GM21390 (cell line): Measurements from ENCODE around the gene KSR2.

ENCODE experiments used
- ATAC-seq: cut with Tn5 transposase; IDR thresholded peaks from one replicate; pipeline ENCODE4 v1.9.1; 2021; ENCODE audit not compliant: unreplicated experiment

The KSR2 gene

DNA sequence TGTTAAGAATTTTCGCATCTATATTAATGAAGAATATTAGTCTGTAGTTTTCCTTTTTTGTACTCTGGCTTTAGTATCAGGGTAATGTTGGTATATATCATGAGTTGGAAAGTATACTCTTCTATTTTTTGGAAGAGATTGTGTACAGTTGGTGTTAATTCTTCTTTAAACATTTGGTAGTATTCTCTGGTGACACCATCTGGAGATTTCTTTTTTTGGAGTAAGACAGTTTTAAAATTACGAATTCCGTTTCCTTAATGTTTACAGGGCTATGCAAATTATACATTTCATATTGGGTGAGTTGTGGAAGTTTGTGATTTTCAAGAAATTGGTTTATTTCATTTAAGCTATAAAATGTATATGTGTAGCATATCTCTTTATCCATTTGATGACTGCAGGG, 423.6 kb downstream of the KSR2 start:
- no peak for ATAC-seq

DNA sequence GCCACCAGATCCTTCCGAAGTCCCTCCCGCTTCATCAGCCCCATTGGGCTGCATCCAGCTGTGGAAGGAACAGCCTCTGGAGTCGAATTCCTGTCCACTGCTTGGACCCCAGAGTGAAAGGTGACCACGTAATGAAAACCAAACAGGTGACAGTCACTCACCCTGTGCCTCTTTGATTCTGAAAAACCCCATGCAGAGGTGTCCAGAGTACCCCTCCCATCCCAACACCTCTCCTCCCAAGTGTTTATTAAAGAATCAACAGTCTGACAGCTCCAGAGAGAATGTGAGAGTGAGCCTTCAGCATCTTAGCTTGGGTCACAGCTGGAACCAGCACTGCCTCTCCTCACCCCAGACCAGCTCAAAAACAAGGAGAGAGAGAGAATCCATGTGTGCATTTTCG, 428.8 kb downstream of the KSR2 start:
- ATAC-seq: no peak

GRCh38 chr12:117538926-117539325, 429.9 kb downstream of the KSR2 start:
- no peak for ATAC-seq

DNA sequence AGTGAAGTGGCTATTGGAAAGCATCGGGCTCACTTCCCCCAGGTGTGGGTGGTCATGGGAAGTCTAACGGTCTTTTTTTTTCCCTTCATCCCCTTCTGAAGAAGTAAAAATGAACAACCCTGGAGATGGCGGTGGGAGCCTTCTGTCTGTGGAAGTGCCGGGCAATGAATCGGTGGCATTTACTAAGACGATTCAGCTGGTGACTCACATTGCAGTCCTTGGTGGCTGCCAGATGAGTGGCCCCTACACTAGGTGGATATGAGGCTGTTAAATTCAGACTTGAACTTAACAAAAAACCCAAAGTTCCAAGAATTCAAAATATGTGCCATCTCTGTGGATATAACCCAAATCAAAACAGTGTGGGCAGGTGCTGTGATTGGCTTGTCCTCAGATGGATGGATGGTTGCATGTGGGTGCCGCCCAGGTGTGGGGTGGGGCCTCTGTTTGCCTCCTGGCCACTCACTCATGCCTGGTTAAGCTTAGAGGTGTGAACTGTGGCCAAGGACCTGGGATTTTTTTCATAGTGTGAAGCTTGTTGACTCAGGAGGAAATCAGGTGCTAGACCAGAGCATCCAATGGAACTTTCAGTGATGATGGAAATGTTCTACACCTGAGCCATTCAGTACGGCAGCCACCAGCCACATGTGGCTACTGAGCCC, 430.6 kb downstream of the KSR2 start:
- no peak for ATAC-seq

- ATAC-seq: no peak
Observed at GRCh38 chr12:117533687-117534086, 435.1 kb downstream of the KSR2 start.

DNA sequence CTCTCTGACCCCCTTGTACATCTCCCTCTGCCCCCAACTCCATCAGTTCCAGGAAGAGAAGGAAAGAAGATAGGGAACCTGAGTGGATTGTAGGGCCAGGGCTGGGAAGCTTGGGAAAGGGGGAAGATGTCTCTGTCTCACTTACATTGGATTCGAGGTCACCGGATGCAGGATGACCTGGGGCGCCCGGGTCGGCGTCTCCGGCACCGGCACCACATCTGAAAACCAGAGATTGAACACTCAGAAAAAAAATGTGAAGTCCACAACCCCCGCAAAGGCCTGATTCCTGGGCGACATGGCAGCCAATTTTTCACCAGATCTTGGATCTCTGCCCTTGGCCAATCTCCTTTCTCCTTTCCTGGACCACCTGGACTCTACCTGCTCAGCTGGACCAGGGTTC, 438.0 kb downstream of the KSR2 start:
- no peak for ATAC-seq

- ATAC-seq: no peak
Observed at GRCh38 chr12:117528538-117528937, 440.3 kb downstream of the KSR2 start.

DNA sequence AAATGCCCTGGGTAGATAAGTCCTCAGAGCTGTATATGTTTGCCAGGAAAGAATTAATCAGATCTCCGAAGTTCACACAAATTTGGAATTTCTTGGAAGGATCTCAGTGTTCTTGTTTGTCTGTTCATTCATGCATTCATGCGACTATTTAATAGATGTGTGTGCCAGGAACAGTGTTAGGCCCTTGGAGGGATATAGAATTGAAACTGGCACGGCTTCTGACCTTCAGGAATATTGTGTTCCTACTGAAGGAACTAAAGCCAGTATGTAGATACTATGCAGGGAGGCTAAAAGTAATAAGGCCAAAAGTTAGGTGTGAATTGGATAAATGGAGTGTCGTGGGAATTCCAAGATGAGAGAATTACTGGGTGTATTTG, 441.3 kb downstream of the KSR2 start:
- no peak for ATAC-seq

DNA sequence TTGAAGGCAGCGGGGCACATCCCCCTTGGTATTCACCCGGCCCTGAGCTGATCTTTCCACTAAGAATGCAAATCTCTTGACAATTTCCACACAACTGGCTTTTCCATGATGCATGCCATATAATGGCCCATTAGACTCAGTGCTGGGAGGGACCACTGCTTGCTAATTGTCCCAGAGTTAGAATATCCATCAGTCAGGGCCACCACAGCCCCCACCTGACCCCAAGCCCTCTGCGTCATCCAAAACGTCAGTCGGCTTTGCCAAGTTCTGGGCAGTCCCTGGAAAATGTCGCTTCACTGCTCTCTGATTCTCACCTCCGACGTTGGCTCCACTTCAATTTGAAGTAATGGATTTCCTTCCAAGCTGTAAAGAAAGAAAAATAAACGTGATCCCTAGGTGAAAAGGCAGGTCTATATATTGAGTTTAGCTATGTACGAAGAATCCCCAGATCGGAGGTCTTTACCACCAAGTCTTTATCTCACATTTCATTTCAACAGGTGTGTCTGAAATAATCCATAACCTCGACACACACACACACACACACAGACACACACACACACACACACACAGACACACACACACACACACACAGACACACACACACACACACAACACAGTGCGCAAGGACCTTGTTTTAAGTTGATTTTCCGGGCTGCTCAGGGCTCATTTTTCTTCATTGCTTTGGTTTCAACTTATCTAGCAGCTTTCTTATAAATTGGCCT, 441.9 kb downstream of the KSR2 start:
- ATAC-seq: no peak

DNA sequence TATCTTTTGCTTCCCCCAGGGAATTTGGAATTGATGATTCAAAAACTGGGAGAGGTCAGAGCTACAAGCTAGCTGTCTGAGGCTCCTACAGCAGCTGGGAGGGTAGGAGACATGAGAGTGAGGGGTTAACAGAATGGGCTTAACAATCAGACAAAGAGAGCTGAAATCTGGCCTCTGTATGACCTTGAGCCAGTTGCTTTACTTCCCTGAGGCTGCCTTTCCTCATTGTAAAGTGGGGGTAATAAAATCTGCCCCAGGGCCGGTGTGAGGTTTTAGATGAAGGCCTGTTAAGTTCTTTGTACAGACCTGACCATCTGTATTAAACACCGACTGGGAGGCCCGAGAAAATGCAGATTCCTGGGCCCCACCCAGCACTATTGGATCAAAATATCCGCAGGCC, 443.0 kb downstream of the KSR2 start:
- no peak for ATAC-seq

- ATAC-seq: no peak
Observed at GRCh38 chr12:117524806-117525205, 444.0 kb downstream of the KSR2 start.

- ATAC-seq: no peak
Observed at GRCh38 chr12:117523971-117524370, 444.8 kb downstream of the KSR2 start.

GRCh38 chr12:117522559-117522958, 446.2 kb downstream of the KSR2 start:
- ATAC-seq: no peak

- ATAC-seq: no peak
Observed at GRCh38 chr12:117521867-117522266, 446.9 kb downstream of the KSR2 start.

DNA sequence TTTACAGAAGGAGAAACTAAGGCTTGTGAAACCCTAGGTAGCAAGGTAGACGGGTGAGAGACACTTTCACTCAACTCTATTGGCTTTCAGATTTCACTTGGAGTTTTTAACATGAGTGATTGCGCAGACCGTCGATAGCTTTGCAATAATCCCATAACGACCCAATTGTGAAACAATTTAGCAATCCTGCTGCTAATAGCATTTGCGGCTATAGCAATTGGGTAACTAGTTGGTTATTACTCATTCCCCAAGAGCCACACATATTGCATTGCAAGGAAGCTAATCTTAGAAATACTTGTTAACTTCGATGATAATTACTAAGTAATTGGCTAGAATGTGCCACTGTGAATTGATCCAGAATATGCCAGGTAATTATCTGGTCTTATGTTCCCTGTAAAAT, 447.4 kb downstream of the KSR2 start:
- ATAC-seq: no peak

- no peak for ATAC-seq
Observed at GRCh38 chr12:117518594-117519270, 450.1 kb downstream of the KSR2 start.

DNA sequence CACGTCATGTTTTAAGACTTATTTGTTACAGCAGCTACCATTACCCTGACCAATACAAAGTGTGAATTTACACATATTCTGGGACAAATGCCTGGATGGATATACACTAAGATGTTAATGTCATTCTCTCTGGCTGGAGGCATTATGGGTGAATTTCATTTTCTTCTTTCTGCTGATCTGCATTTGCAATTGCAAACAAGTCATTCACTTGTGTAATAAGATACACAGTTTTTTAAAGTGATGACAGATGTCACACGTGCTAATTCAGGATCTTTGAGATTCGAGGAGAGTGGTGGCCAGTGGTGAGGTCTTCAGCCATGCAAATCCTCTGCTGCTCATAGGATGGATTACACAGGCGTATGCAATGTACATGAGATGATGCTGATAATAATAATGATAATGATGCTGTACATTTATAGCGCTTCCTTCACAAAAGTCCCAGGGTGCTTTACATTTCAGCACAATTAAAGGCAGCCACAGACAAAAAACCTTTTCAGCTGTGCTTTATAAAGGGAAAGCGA, 451.5 kb downstream of the KSR2 start:
- no peak for ATAC-seq

GRCh38 chr12:117516034-117516433, 452.8 kb downstream of the KSR2 start:
- no peak for ATAC-seq

DNA sequence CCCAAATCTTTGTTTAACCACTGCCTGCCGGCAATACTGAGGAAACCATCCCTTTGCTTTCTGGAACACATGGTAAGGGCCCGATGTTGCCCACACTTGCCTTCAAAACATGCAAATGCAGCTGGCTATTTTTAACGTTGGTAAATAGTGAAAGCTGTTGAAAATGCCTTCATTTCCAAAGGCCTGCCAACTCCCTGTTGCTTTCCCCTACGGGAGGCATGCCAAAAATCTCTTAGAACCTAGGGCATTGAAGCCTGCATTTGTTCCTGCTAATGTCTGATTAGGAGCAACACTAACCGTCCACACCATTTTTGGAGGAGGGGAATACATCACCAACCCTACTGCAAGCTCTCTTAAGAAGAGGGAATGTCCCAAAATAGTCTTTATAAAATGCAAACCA, 454.8 kb downstream of the KSR2 start:
- ATAC-seq: no peak

- no peak for ATAC-seq
Observed at GRCh38 chr12:117513353-117513752, 455.4 kb downstream of the KSR2 start.

DNA sequence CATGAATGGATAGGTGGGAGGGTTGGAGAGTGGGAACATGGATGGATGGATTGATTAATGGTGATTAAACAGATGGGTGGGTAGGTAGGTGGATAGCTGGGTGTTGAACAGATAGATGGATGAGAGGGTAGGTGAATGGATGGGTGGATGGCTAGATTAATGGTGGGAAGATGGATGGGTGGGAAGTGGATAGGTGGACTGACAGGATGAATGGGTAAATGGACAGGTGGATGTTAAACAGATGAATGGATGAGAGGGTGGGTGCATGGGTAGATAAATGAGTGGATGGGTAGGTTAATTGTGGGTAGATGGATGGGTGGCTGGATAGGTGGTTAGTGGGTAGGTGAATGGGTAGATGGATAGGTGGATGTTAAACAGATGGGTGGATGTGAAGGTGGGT, 460.3 kb downstream of the KSR2 start:
- ATAC-seq: no peak

DNA sequence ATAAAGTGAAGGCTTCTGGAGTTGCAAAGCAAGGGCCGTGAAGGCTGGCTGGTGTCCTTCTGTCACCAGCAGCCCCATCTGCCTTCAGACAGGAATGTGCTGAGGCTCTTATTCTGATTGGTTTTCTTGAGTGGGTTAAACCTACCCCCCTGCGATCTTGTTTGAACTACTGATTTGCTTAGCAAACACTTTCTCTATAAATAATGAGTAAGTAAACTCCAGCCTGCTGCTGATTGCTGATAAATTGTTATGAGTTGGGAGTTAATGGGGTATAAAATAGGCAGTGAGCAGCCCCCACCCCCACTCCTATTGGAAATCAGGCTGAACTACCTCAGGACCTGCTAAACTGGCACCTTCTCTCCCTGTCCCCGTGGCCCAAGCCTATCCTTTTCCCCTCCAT, 461.2 kb downstream of the KSR2 start:
- ATAC-seq: no peak
